Naive thymus-derived CD4-positive, alpha-beta T cell (primary cell): ENCODE results near the gene DOCK8. TPM values are rescaled to one million over a fixed set of nuclear protein-coding genes. Genes with fewer than 3 reads are reported as not detected.
A peak's percentile ranks its signal among the peaks of the same experiment; 100 is the strongest.

ENCODE experiments used
- ATAC-seq: fragments of 150-1000 bp; cut with Tn5 transposase; 2 replicates; pipeline ENCODE4 v1.10.0; 2021; ENCODE audit warnings: mild to moderate bottlenecking, moderate library complexity
- CTCF ChIA-PET: fragments of 350-600 bp; sonication (Branson Sonifier 250); formaldehyde crosslinking; loops from one replicate; lab custom pipeline; 2021; ENCODE audit warnings: antibody characterized with exemption; lab: Charles Lee
- POLR2A ChIA-PET: fragments of 350-600 bp; sonication (Branson Sonifier 250); formaldehyde crosslinking; loops from one replicate; lab custom pipeline; 2021; ENCODE audit warnings: antibody characterized with exemption, inconsistent platforms; lab: Charles Lee
- DNase-seq, 9 donors: peaks; one replicate each; pipeline versions ENCODE4 v3.0.0 to v3.0.0-alpha.2; 2020 to 2022; ENCODE audit warnings: mixed read lengths in 1 of 9
- H3K27ac ChIP-seq: one replicate; pipeline ENCODE4 v1.7.0; 2013; ENCODE audit warnings: mild to moderate bottlenecking, low read depth, low read length, moderate library complexity
- H3K27me3 ChIP-seq, 2 donors: one replicate each; pipeline ENCODE4 v1.7.0; 2013; ENCODE audit warnings: low read length in 2 of 2, mild to moderate bottlenecking in 2 of 2, moderate library complexity in 2 of 2; ENCODE audit not compliant: control insufficient read depth in 2 of 2, insufficient read depth in 2 of 2
- H3K36me3 ChIP-seq, 3 experiments: 1 replicate in 2 of 3; 2 replicates in 1 of 3; pipeline ENCODE4 v1.7.0; 2013; ENCODE audit warnings: low read length in 3 of 3, mild to moderate bottlenecking in 3 of 3, moderate library complexity in 1 of 3; ENCODE audit not compliant: insufficient read depth in 3 of 3, control insufficient read depth in 2 of 3
- H3K4me1 ChIP-seq, 2 donors: one replicate each; pipeline ENCODE4 v1.7.0; 2013; ENCODE audit warnings: low read length in 2 of 2, mild to moderate bottlenecking in 2 of 2, moderate library complexity in 1 of 2; ENCODE audit not compliant: control insufficient read depth in 2 of 2, insufficient read depth in 2 of 2
- H3K4me3 ChIP-seq: 2 replicates; pipeline ENCODE4 v1.7.0; 2013; ENCODE audit warnings: mild to moderate bottlenecking, low read length
- H3K9me3 ChIP-seq, 3 experiments: 1 replicate in 2 of 3; 2 replicates in 1 of 3; pipeline ENCODE4 v1.7.0; 2013; ENCODE audit warnings: low read length in 3 of 3; ENCODE audit not compliant: control insufficient read depth in 2 of 3
- H3K27ac Mint-ChIP-seq, 9 donors: one replicate each; pipeline ENCODE4 v1.8.0; 2020 to 2022; ENCODE audit warnings: mixed read lengths in 9 of 9, mild to moderate bottlenecking in 8 of 9, moderate library complexity in 5 of 9, inconsistent platforms in 2 of 9
- H3K27me3 Mint-ChIP-seq, 5 donors: one replicate each; pipeline ENCODE4 v1.8.0; 2021 to 2022; ENCODE audit warnings: mixed read lengths in 5 of 5, mild to moderate bottlenecking in 1 of 5
- H3K36me3 Mint-ChIP-seq, 5 donors: one replicate each; pipeline ENCODE4 v1.8.0; 2020 to 2022; ENCODE audit warnings: mixed read lengths in 5 of 5, mild to moderate bottlenecking in 3 of 5, inconsistent platforms in 1 of 5
- H3K4me1 Mint-ChIP-seq, 7 donors: one replicate each; pipeline ENCODE4 v1.8.0; 2020 to 2022; ENCODE audit warnings: mixed read lengths in 7 of 7, mild to moderate bottlenecking in 3 of 7, inconsistent platforms in 1 of 7
- H3K4me3 Mint-ChIP-seq, 10 donors: one replicate each; pipeline ENCODE4 v1.8.0; 2020 to 2022; ENCODE audit warnings: mild to moderate bottlenecking in 10 of 10, mixed read lengths in 10 of 10, moderate library complexity in 6 of 10, inconsistent platforms in 2 of 10
- H3K9me3 Mint-ChIP-seq, 11 donors: one replicate each; pipeline ENCODE4 v1.8.0; 2020 to 2022; ENCODE audit warnings: mixed read lengths in 11 of 11, mild to moderate bottlenecking in 4 of 11, inconsistent platforms in 1 of 11, moderate library complexity in 1 of 11
- intact Hi-C, 2 donors: fragments of 100-400 bp; cut with micrococcal nuclease; formaldehyde crosslinking; loops; one replicate each; pipeline ENCODE4 v1.15.1; 2023
- polyA plus RNA-seq, 2 donors: library from polyadenylated mRNA; unstranded; fragments of 300-500 nt; fragmentation: Illumina TruSeq; gene quantifications; one replicate each; pipeline ENCODE4 v1.2.3, GENCODE V29; 2021
- total RNA-seq, 6 experiments: library from RNA in 5 of 6; stranded (reverse) in 5 of 6; gene quantifications; 1 replicate in 5 of 6; 2 replicates in 1 of 6; pipeline ENCODE4 v1.2.3 and lab custom pipeline; 2021 to 2026

Gene DOCK8
- total and polyA plus RNA-seq, 7 experiments from 2014 or later: 47.7 to 294 (median 225) TPM

GRCh38 chr9:394347-395052 is 179.8 kb downstream of the DOCK8 start:
- intact Hi-C loops: loop anchor here in 1 of 2 donors (5.0 kb wide), 1 partner anchor 32 kb away; no protein-coding TSS in a partner anchor
- H3K27me3 Mint-ChIP-seq: no peaks in the 10 kb centered on the region
- CTCF ChIA-PET: interaction anchor here (0.6 kb wide), 1 partner anchor 71 kb away, joined by 3 read pairs; no protein-coding TSS in a partner anchor
- H3K27ac ChIP-seq: no peak overlapping the region
- no peaks in the 10 kb centered on the region for H3K9me3 Mint-ChIP-seq
- H3K9me3 ChIP-seq: no peaks in the 10 kb centered on the region
- H3K4me3 ChIP-seq: no peak overlapping the region
- H3K27me3 ChIP-seq: no peaks in the 10 kb centered on the region
- no peaks in the 10 kb centered on the region for H3K4me1 ChIP-seq
- H3K4me3 Mint-ChIP-seq: no peak overlapping the region
- peak overlapping the region in 8 of 9 donors; percentile 18 to 77 (median 60) for H3K27ac Mint-ChIP-seq
- POLR2A ChIA-PET: no interaction called here
- H3K4me1 Mint-ChIP-seq: peaks cover 0 to 7% (median 0%) of the 10 kb centered on the region in 7 donors
- H3K36me3 ChIP-seq: peaks cover 11 to 97% (median 26%) of the 10 kb centered on the region in 3 experiments
- no peak for DNase-seq
- ATAC-seq: no peak
- peaks cover 2 to 57% (median 42%) of the 10 kb centered on the region in 5 donors for H3K36me3 Mint-ChIP-seq

- H3K4me1 Mint-ChIP-seq: peaks cover 0 to 2% (median 0%) of the 10 kb centered on the region in 7 donors
- POLR2A ChIA-PET: no interaction called here
Observed at GRCh38 chr9:396396-396795, 181.7 kb downstream of the DOCK8 start.

GRCh38 chr9:398085-398484 is 183.4 kb downstream of the DOCK8 start:
- POLR2A ChIA-PET: no interaction called here
- peaks cover 31 to 97% (median 33%) of the 10 kb centered on the region in 3 experiments for H3K36me3 ChIP-seq
- intact Hi-C loops: loop anchor here in 1 of 2 donors (5.0 kb wide), 1 partner anchor 36 kb away; no protein-coding TSS in a partner anchor

More at GRCh38 chr9:396396-396795, 181.7 kb downstream of the DOCK8 start:
- Histone ChIP-seq H3K27ac (no peak overlapping the region), H3K4me1 (no peaks in the 10 kb centered on the region), H3K9me3 (no peaks in the 10 kb centered on the region), H3K36me3 (peaks cover 19 to 96% (median 19%) of the 10 kb centered on the region in 3 experiments), H3K4me3 (no peak overlapping the region), H3K27me3 (no peaks in the 10 kb centered on the region)
- DNase-seq (no peak), ATAC-seq (no peak)
- Mint-ChIP-seq H3K9me3 (peaks cover 0 to 2% (median 0%) of the 10 kb centered on the region in 11 donors), H3K36me3 (peaks cover 5 to 52% (median 38%) of the 10 kb centered on the region in 5 donors), H3K27me3 (no peaks in the 10 kb centered on the region), H3K4me3 (no peak overlapping the region), H3K27ac (peak overlapping the region in 3 of 9 donors; percentile 14 to 47 (median 41))
- intact Hi-C loops: loop anchor here in 1 of 2 donors (5.0 kb wide), 1 partner anchor 34 kb away; no protein-coding TSS in a partner anchor
- CTCF ChIA-PET: interaction anchor here (0.7 kb wide), 1 partner anchor 50 kb away, joined by 3 read pairs; no protein-coding TSS in a partner anchor

GRCh38 chr9:401223-401622 is 186.6 kb downstream of the DOCK8 start:
- Histone ChIP-seq H3K4me3 (no peak overlapping the region), H3K36me3 (peaks cover 45 to 96% (median 50%) of the 10 kb centered on the region in 3 experiments), H3K27ac (peak overlapping the region; percentile 9), H3K9me3 (no peaks in the 10 kb centered on the region), H3K27me3 (no peaks in the 10 kb centered on the region), H3K4me1 (no peaks in the 10 kb centered on the region)
- POLR2A ChIA-PET: no interaction called here
- ATAC-seq (no peak), DNase-seq (no peak)
- no peak overlapping the region for H3K4me3 Mint-ChIP-seq
- peak overlapping the region in 6 of 9 donors; percentile 15 to 87 (median 67) for H3K27ac Mint-ChIP-seq
- no peaks in the 10 kb centered on the region for H3K27me3 Mint-ChIP-seq
- intact Hi-C loops: no loop called here
- peaks cover 11 to 76% (median 55%) of the 10 kb centered on the region in 5 donors for H3K36me3 Mint-ChIP-seq
- H3K4me1 Mint-ChIP-seq: peaks cover 0 to 10% (median 4%) of the 10 kb centered on the region in 7 donors
- CTCF ChIA-PET: no interaction called here
- H3K9me3 Mint-ChIP-seq: peaks cover 0 to 3% (median 0%) of the 10 kb centered on the region in 11 donors

More at GRCh38 chr9:398085-398484, 183.4 kb downstream of the DOCK8 start:
- Mint-ChIP-seq H3K36me3 (peaks cover 11 to 61% (median 41%) of the 10 kb centered on the region in 5 donors), H3K9me3 (peaks cover 0 to 3% (median 0%) of the 10 kb centered on the region in 11 donors), H3K27ac (no peak overlapping the region), H3K4me3 (no peak overlapping the region), H3K27me3 (no peaks in the 10 kb centered on the region), H3K4me1 (peaks cover 0 to 6% (median 3%) of the 10 kb centered on the region in 7 donors)
- ATAC-seq (no peak), DNase-seq (no peak)
- Histone ChIP-seq H3K4me3 (no peak overlapping the region), H3K27me3 (no peaks in the 10 kb centered on the region), H3K4me1 (no peaks in the 10 kb centered on the region), H3K27ac (no peak overlapping the region), H3K9me3 (no peaks in the 10 kb centered on the region)
- CTCF ChIA-PET: interaction anchor here (1.1 kb wide), 1 partner anchor 37 kb away, joined by 3 read pairs; no protein-coding TSS in a partner anchor

GRCh38 chr9:404234-404633 is 189.6 kb downstream of the DOCK8 start:
- Histone ChIP-seq H3K27ac (no peak overlapping the region), H3K36me3 (peaks cover 66 to 96% (median 75%) of the 10 kb centered on the region in 3 experiments), H3K4me1 (no peaks in the 10 kb centered on the region), H3K4me3 (no peak overlapping the region), H3K27me3 (no peaks in the 10 kb centered on the region), H3K9me3 (no peaks in the 10 kb centered on the region)
- DNase-seq (no peak), ATAC-seq (no peak)
- peak overlapping the region in 6 of 9 donors; percentile 7 to 84 (median 56) for H3K27ac Mint-ChIP-seq
- H3K4me3 Mint-ChIP-seq: no peak overlapping the region
- ChIA-PET CTCF (no interaction called here), POLR2A (no interaction called here)
- no peaks in the 10 kb centered on the region for H3K27me3 Mint-ChIP-seq
- H3K4me1 Mint-ChIP-seq: peaks cover 0 to 10% (median 4%) of the 10 kb centered on the region in 7 donors
- peaks cover 32 to 84% (median 72%) of the 10 kb centered on the region in 5 donors for H3K36me3 Mint-ChIP-seq
- intact Hi-C loops: no loop called here
- peaks cover 0 to 6% (median 0%) of the 10 kb centered on the region in 11 donors for H3K9me3 Mint-ChIP-seq

- ChIA-PET POLR2A (interaction anchor here (1.0 kb wide), 1 partner anchor 9 kb away, joined by 3 read pairs; no protein-coding TSS in a partner anchor), CTCF (no interaction called here)
- intact Hi-C loops: loop anchor here in 1 of 2 donors (5.0 kb wide), 1 partner anchor 37 kb away; no protein-coding TSS in a partner anchor
- H3K36me3 ChIP-seq: peaks cover 68 to 87% (median 75%) of the 10 kb centered on the region in 3 experiments
- no peak for DNase-seq
- ATAC-seq: no peak
- Mint-ChIP-seq H3K4me1 (peaks cover 0 to 10% (median 4%) of the 10 kb centered on the region in 7 donors), H3K9me3 (peaks cover 0 to 6% (median 0%) of the 10 kb centered on the region in 11 donors), H3K27ac (peak overlapping the region in 1 of 9 donors; percentile 4), H3K4me3 (no peak overlapping the region), H3K36me3 (peaks cover 27 to 81% (median 70%) of the 10 kb centered on the region in 5 donors), H3K27me3 (no peaks in the 10 kb centered on the region)
- no peak overlapping the region for H3K27ac ChIP-seq
- no peak overlapping the region for H3K4me3 ChIP-seq
- no peaks in the 10 kb centered on the region for H3K27me3 ChIP-seq
- H3K4me1 ChIP-seq: no peaks in the 10 kb centered on the region
- no peaks in the 10 kb centered on the region for H3K9me3 ChIP-seq
Observed at GRCh38 chr9:405341-405740, 190.7 kb downstream of the DOCK8 start.
